SIG-M5 (cell line): ENCODE results near the gene ARHGAP21.
"Not testable (repeated sequence)": the region's sequence is repeated elsewhere in the genome, so short reads cannot be mapped to it uniquely, and the experiment has no call there.

Experiments
- DNase-seq: peaks from one replicate; lab custom pipeline; 2025; lab: John Stamatoyannopoulos, UW

The ARHGAP21 gene

GRCh38 chr10:24683554-24683953 is 40.1 kb downstream of the ARHGAP21 start:
- DNase-seq = no peak

- no peak for DNase-seq
Measured at GRCh38 chr10:24681572-24682088, 42.1 kb downstream of the ARHGAP21 start.

GRCh38 chr10:24680647-24681524 is 42.8 kb downstream of the ARHGAP21 start:
- no peak for DNase-seq

GRCh38 chr10:24678757-24679156 is 44.9 kb downstream of the ARHGAP21 start:
- DNase-seq = no peak

GRCh38 chr10:24674892-24675632 is 48.6 kb downstream of the ARHGAP21 start:
- DNase-seq = no peak

GRCh38 chr10:24670964-24671670 is 52.6 kb downstream of the ARHGAP21 start:
- DNase-seq = no peak

GRCh38 chr10:24669285-24669852 is 54.3 kb downstream of the ARHGAP21 start:
- no peak for DNase-seq

GRCh38 chr10:24668247-24668646 is 55.4 kb downstream of the ARHGAP21 start:
- DNase-seq = no peak

GRCh38 chr10:24664991-24665390 is 58.7 kb downstream of the ARHGAP21 start:
- DNase-seq = no peak

- no peak for DNase-seq
Measured at GRCh38 chr10:24661376-24661775, 62.3 kb downstream of the ARHGAP21 start.

GRCh38 chr10:24658319-24658718 is 65.4 kb downstream of the ARHGAP21 start:
- not testable (repeated sequence) for DNase-seq

GRCh38 chr10:24656326-24656725 is 67.4 kb downstream of the ARHGAP21 start:
- not testable (repeated sequence) for DNase-seq

GRCh38 chr10:24652381-24652957 is 71.2 kb downstream of the ARHGAP21 start:
- no peak for DNase-seq

GRCh38 chr10:24651923-24652322 is 71.8 kb downstream of the ARHGAP21 start:
- no peak for DNase-seq

GRCh38 chr10:24650669-24651391 is 72.9 kb downstream of the ARHGAP21 start:
- no peak for DNase-seq

GRCh38 chr10:24645784-24646183 is 77.9 kb downstream of the ARHGAP21 start:
- no peak for DNase-seq

- no peak for DNase-seq
Measured at GRCh38 chr10:24645022-24645421, 78.7 kb downstream of the ARHGAP21 start.

GRCh38 chr10:24643679-24644209 is 79.9 kb downstream of the ARHGAP21 start:
- no peak for DNase-seq

GRCh38 chr10:24642921-24643678 is 80.6 kb downstream of the ARHGAP21 start:
- DNase-seq = no peak

GRCh38 chr10:24639124-24639523 is 84.6 kb downstream of the ARHGAP21 start:
- no peak for DNase-seq
